Skeletal muscle tissue (tissue), 4 donors: Measurements from ENCODE around the gene LYRM9. TPM values are rescaled to one million over a fixed set of nuclear protein-coding genes. Genes with fewer than 3 reads are reported as not detected.

Source experiments
- H3K27ac ChIP-seq: one replicate; pipeline ENCODE4 v1.7.0; 2013; ENCODE audit warnings: mild to moderate bottlenecking, low read depth, low read length, inconsistent platforms
- H3K27me3 ChIP-seq, 3 donors: one replicate each; pipeline ENCODE4 v1.7.0; 2013; ENCODE audit warnings: low read length in 3 of 3; ENCODE audit not compliant: control insufficient read depth in 3 of 3, insufficient read depth in 3 of 3
- H3K36me3 ChIP-seq, 3 donors: one replicate each; pipeline ENCODE4 v1.7.0; 2013; ENCODE audit warnings: low read length in 3 of 3; ENCODE audit not compliant: control insufficient read depth in 3 of 3, insufficient read depth in 3 of 3
- H3K4me1 ChIP-seq, 3 donors: one replicate each; pipeline ENCODE4 v1.7.0; 2013; ENCODE audit warnings: low read length in 3 of 3, mild to moderate bottlenecking in 3 of 3; ENCODE audit not compliant: control insufficient read depth in 3 of 3, insufficient read depth in 3 of 3
- H3K4me3 ChIP-seq, 3 donors: one replicate each; pipeline ENCODE4 v1.7.0; 2013; ENCODE audit warnings: low read length in 3 of 3
- H3K9ac ChIP-seq, 3 donors: one replicate each; pipeline ENCODE4 v1.7.0; 2013; ENCODE audit warnings: low read length in 3 of 3, mild to moderate bottlenecking in 3 of 3, moderate library complexity in 2 of 3, low read depth in 1 of 3
- H3K9me3 ChIP-seq, 3 donors: one replicate each; pipeline ENCODE4 v1.7.0; 2013; ENCODE audit warnings: low read length in 3 of 3; ENCODE audit not compliant: control insufficient read depth in 3 of 3
- total RNA-seq: library from RNA; depleted of rRNA; stranded (reverse); fragments of >200 nt; gene quantifications from one replicate; pipeline ENCODE4 v1.2.3, GENCODE V29; 2014
- donor health status: Osteomylitis.

Gene LYRM9
- total RNA-seq, 1 donor from 2014 or later, result 5.2 TPM

DNA sequence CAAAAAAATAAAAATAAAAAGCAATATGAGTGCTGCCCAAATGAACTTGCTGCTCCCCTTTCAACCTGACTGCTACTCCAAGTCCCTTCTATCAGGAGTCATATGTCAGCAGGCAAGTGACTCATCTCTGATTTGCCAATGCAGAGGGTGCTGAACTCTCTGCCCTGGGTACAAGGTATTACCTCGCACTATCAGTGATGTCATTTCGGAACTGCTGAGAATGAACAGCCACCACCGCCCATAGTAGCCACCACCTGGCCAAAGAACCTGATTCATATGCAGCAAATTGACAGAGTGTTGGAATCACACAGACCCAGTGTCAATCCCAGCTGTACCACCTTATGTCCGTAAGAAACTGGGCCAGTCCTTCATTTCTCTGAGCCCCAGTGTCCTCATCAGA is 31.2 kb downstream of the LYRM9 start:
- no peaks in the 10 kb centered on the region for H3K36me3 ChIP-seq
- no peaks in the 10 kb centered on the region for H3K9me3 ChIP-seq
- peaks cover 0 to 2% (median 0%) of the 10 kb centered on the region in 3 donors for H3K4me1 ChIP-seq
- H3K27me3 ChIP-seq, result no peaks in the 10 kb centered on the region
- no peak overlapping the region for H3K9ac ChIP-seq
- H3K4me3 ChIP-seq, result no peak overlapping the region
- H3K27ac ChIP-seq, result no peak overlapping the region

DNA sequence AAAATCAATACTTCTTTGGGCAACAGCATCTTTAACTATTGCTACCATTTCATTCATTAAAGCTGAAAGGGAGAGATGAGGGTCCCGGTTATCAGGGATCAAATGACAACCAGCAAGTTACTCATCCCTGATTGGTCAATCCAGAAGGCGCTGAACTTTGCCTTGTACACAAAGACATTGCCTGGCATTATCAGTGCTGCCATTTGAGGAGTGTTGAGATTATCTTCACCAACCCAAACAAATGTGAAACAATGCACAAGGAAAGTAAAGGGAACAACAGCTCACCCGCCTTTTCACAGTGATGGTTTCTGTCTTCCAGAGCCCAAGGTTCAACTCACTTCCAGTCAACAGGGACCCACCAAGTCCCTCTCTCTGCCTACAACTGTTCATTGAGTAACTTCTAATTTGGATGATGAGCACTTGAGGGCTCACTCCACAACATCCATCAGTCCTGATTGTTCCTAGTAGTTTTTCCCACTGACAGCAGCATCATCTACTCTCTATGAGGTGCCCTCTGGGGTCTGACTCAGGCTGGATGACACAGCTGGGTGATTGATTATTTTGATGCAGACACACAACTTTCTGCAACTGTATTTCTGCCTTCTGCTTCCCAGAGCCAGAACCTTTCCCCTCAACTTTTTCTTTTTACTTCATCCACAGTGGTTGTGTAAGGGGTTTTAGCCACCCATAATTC is 32.0 kb downstream of the LYRM9 start:
- Histone ChIP-seq H3K9me3 (no peaks in the 10 kb centered on the region), H3K27ac (no peak overlapping the region), H3K4me3 (no peak overlapping the region), H3K36me3 (no peaks in the 10 kb centered on the region), H3K9ac (no peak overlapping the region), H3K4me1 (peaks cover 0 to 2% (median 0%) of the 10 kb centered on the region in 3 donors), H3K27me3 (no peaks in the 10 kb centered on the region)

DNA sequence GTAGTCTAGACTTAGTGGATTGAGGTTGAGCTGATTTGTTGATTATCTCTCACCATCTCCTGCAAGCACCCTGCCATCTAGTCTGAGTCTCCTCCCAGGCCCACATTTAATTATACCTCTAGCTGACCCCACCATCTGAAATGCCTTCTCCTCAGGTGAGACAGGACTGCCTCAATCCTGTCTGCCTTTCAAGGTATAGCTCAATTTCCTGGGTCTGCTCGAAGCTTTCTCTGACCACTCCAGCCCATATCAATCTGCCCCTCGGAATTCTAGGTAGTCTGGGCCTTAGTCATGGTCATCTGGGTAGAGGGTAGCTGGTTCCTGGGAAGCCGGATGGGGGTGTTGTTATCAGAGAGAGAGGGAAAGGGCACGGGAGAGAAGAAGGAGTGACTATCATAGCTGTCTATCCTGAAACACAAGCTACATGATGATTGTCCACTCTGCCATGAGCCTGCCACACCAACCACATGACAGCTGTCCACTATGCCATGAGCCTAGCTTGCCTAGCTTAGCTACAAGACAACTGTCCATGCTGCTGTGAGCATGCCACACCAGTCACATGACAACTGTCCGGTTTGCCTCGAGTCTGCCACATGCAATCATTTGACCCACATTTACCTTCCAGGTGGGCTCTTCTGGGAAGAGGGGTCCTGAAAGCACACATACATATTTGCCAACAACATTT is 34.4 kb downstream of the LYRM9 start:
- no peak overlapping the region for H3K27ac ChIP-seq

GRCh38 chr17:27856676-27857432 is 36.3 kb downstream of the LYRM9 start:
- Histone ChIP-seq H3K9ac (no peak overlapping the region), H3K4me1 (no peaks in the 10 kb centered on the region), H3K9me3 (no peaks in the 10 kb centered on the region), H3K4me3 (no peak overlapping the region), H3K27me3 (peaks cover 0 to 2% (median 0%) of the 10 kb centered on the region in 3 donors), H3K36me3 (no peaks in the 10 kb centered on the region), H3K27ac (no peak overlapping the region)

More for the DNA sequence above, 34.4 kb downstream of the LYRM9 start:
- H3K4me3 ChIP-seq, result no peak overlapping the region
- peaks cover 0 to 2% (median 0%) of the 10 kb centered on the region in 3 donors for H3K4me1 ChIP-seq
- H3K27me3 ChIP-seq, result peaks cover 0 to 2% (median 0%) of the 10 kb centered on the region in 3 donors
- H3K36me3 ChIP-seq, result no peaks in the 10 kb centered on the region
- no peaks in the 10 kb centered on the region for H3K9me3 ChIP-seq
- H3K9ac ChIP-seq, result no peak overlapping the region

DNA sequence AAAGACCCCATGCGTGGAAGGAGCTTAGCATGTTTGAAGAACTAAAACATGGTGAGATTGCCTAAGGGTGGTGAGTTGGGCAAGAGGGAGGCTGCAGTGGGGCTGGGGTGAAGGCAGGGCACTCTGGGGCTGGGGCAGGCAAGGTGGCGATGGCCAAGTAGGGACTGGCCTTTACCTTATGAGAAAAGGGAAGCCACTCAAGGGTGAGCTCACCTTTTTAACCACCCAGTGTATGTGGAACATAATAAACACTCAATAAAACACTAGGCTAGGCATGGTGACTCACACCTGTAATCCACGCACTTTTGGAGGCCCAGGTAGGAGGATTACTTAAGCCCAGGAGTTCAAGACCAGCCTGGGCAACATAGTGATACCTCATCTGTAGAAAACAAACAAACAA is 37.7 kb downstream of the LYRM9 start:
- Histone ChIP-seq H3K9me3 (no peaks in the 10 kb centered on the region), H3K4me1 (no peaks in the 10 kb centered on the region), H3K36me3 (no peaks in the 10 kb centered on the region), H3K9ac (no peak overlapping the region), H3K27me3 (peaks cover 0 to 2% (median 0%) of the 10 kb centered on the region in 3 donors), H3K4me3 (no peak overlapping the region), H3K27ac (no peak overlapping the region)

- Histone ChIP-seq H3K36me3 (no peaks in the 10 kb centered on the region), H3K4me3 (no peak overlapping the region), H3K4me1 (no peaks in the 10 kb centered on the region), H3K27me3 (peaks cover 0 to 2% (median 0%) of the 10 kb centered on the region in 3 donors), H3K9me3 (no peaks in the 10 kb centered on the region), H3K27ac (no peak overlapping the region), H3K9ac (no peak overlapping the region)
Observed at GRCh38 chr17:27854163-27854562, 39.0 kb downstream of the LYRM9 start.

GRCh38 chr17:27853091-27853490 is 40.1 kb downstream of the LYRM9 start:
- H3K4me3 ChIP-seq, result no peak overlapping the region
- no peaks in the 10 kb centered on the region for H3K36me3 ChIP-seq
- no peak overlapping the region for H3K9ac ChIP-seq
- H3K4me1 ChIP-seq, result no peaks in the 10 kb centered on the region
- H3K27ac ChIP-seq, result no peak overlapping the region
- no peaks in the 10 kb centered on the region for H3K9me3 ChIP-seq
- peaks cover 0 to 2% (median 0%) of the 10 kb centered on the region in 3 donors for H3K27me3 ChIP-seq

DNA sequence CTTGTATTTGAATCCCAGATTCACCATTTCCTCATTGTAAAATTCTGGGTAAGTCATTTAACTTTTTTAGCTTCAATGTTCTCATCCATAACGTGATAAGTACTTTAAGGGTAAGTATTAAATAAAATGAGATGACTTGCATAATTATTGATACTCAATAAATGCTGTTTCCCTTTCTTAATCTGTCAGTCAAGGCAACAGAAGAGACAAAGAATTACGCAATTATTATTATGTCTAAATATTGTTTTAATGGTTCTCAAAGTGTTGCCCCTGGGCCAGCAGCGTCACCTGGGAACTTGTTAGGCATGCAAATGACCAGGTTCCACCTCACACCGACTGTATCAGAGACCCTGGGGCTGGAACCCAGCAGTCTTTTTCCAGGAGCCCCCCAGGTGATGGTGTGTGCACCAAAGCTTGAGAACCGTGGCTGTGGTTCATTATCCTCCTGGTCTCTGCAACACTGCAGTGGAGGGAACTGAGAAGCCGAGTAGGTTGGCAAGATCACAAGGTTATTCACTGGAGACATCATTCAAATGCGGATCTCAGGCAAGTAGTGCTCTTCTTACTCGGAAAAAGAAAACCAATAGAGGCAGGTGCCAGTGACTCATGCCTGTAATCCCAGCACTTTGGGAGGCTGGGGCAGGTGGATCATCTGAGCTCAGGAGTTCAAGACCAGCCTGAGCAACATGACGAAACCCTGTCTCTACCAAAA is 43.5 kb downstream of the LYRM9 start:
- H3K9ac ChIP-seq, result no peak overlapping the region
- no peaks in the 10 kb centered on the region for H3K27me3 ChIP-seq
- H3K4me1 ChIP-seq, result no peaks in the 10 kb centered on the region
- no peaks in the 10 kb centered on the region for H3K9me3 ChIP-seq
- H3K36me3 ChIP-seq, result no peaks in the 10 kb centered on the region
- no peak overlapping the region for H3K4me3 ChIP-seq
- no peak overlapping the region for H3K27ac ChIP-seq

DNA sequence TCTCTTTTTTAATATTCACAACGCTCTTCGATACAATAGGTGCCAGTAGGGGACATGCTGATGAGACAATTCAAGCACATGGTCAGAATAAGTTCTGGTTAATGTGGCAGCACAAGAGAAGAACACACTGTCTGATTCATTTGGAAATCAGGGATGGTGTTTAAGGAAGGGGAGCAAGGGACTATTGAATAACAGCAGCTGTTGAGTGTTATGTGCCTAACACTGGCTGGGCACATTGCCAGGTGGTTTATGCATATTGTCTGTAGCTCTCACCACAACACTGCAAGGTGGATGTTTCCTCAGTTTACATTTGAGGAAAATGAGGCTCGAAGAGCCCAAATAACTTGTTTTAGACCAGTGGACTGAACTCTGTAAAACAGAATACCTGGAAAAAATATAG is 44.2 kb downstream of the LYRM9 start:
- no peaks in the 10 kb centered on the region for H3K36me3 ChIP-seq
- no peaks in the 10 kb centered on the region for H3K27me3 ChIP-seq
- H3K27ac ChIP-seq, result no peak overlapping the region
- no peak overlapping the region for H3K9ac ChIP-seq
- H3K9me3 ChIP-seq, result no peaks in the 10 kb centered on the region
- H3K4me3 ChIP-seq, result no peak overlapping the region
- H3K4me1 ChIP-seq, result no peaks in the 10 kb centered on the region
